ENCODE measurements around the gene KRTAP10-3. TPM values are rescaled to one million over a fixed set of nuclear protein-coding genes. Genes with fewer than 3 reads are reported as not detected.

Gene KRTAP10-3
- total and polyA plus RNA-seq, 9 of the 15 experiments (the other 6 are each of a cell fraction or from before 2014, with no cell fraction given): not detected

GRCh38 chr21:44550807-44551206 lies 7.8 kb downstream of the KRTAP10-3 start:
- 0% methylated on average over 10 of the region's 10 CpGs for WGBS (ENCODE audit: insufficient coverage, low coverage, missing lambda C conversion rate)
- Histone ChIP-seq H3K27ac (ENCODE audit: extremely low read depth, low read depth, low read length) (no peak overlapping the region), H3K4me3 (no peak overlapping the region), H3K36me3 (ENCODE audit: control insufficient read depth, insufficient read depth, low read length) (no peaks in the 10 kb centered on the region), H3K27me3 (ENCODE audit: control insufficient read depth in 2 of 2, insufficient read depth in 2 of 2, low read length in 2 of 2) (peaks cover 33 to 54% of the 10 kb centered on the region in 2 experiments), H3K9ac (ENCODE audit: insufficient read depth in 1 of 2, low read depth in 2 of 2, low read length in 2 of 2) (no peak overlapping the region; a peak in 1 of 4 replicates), H4K20me1 (replicated peaks; ENCODE audit: control insufficient read depth, insufficient read depth, low read length) (no peaks in the 10 kb centered on the region), H3K4me2 (ENCODE audit: insufficient read depth, low read length) (no peak overlapping the region), H2AFZ (ENCODE audit: low read depth, low read length) (no peak overlapping the region), H3K9me1 (ENCODE audit: control insufficient read depth, insufficient read depth, low read length) (no peaks in the 10 kb centered on the region), H3K9me3 (replicated peaks; ENCODE audit: control insufficient read depth, insufficient read depth, low read depth, low read length) (no peaks in the 10 kb centered on the region), H3K4me1 (replicated peaks in 1 of 2; ENCODE audit: control insufficient read depth in 2 of 2, insufficient read depth in 2 of 2, low read length in 2 of 2) (peaks cover 0 to 4% of the 10 kb centered on the region in 2 experiments; a peak in 1 of 5 replicates), H3K79me2 (ENCODE audit: control insufficient read depth, insufficient read depth, low read length) (no peaks in the 10 kb centered on the region)
- FAIRE-seq (no peak), ATAC-seq (no peak), DNase-seq (ENCODE audit: extremely low read depth in 1 of 4, low spot score in 3 of 4) (no peak)
- BruUV-seq (replicated peaks): no TSS peak
- ChIA-PET POLR2A (interaction anchor here (1.1 kb wide), 1 partner anchor 10 kb away, joined by 3 read pairs; no protein-coding TSS in a partner anchor), CTCF (ENCODE audit: low intra/inter-chr PET ratio) (no interaction called here)
- in situ Hi-C loops (cut with MboI): no loop called here
- intact Hi-C loops (cut with micrococcal nuclease): no loop called here
- no peak for TF ChIP-seq NKRF (IDR thresholded peaks at IDR 0.05; ENCODE audit: borderline replicate concordance)
- no peak for TF ChIP-seq MNT (conservative IDR thresholded peaks at IDR 0.05)
- TF ChIP-seq POLR2H (tag; IDR thresholded peaks at IDR 0.05; ENCODE audit: low read depth): no peak
- no peak for TF ChIP-seq HMG20B (CRISPR knock-in tag; IDR thresholded peaks at IDR 0.05)
- no peak for TF ChIP-seq IRF9 (tag; IDR thresholded peaks at IDR 0.05)
- TF ChIP-seq ARID4B (CRISPR knock-in tag; IDR thresholded peaks at IDR 0.05): no peak
- TF ChIP-seq GTF3C2 (IDR thresholded peaks at IDR 0.05; ENCODE audit: borderline replicate concordance, extremely low read depth, insufficient read length): no peak
